Measurements from ENCODE around the gene CRIM1. TPM values are rescaled to one million over a fixed set of nuclear protein-coding genes. Genes with fewer than 3 reads are reported as not detected.

Gene CRIM1
- total RNA-seq, 1 donor from 2014 or later: 35.3 TPM

DNA sequence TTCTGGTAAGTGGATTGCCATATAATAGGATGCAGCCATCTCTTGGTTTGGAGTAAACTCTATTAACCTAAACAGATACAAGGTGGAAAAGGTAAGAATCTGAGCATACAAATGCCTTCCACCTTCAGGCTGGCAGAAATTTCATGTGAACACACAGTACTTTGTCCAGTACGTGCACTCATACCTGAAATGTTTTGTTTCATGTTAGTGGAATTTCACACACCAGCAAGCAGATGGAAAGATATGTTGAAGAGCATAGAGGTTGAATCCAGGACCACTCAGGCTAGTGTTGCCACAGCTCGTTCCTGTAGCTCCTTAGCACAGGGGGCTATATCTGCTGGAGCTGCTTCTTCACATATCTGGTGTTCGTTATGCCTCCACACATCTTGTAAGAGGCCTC is 34.0 kb downstream of the CRIM1 start:
- TF ChIP-seq, protein P1, sequence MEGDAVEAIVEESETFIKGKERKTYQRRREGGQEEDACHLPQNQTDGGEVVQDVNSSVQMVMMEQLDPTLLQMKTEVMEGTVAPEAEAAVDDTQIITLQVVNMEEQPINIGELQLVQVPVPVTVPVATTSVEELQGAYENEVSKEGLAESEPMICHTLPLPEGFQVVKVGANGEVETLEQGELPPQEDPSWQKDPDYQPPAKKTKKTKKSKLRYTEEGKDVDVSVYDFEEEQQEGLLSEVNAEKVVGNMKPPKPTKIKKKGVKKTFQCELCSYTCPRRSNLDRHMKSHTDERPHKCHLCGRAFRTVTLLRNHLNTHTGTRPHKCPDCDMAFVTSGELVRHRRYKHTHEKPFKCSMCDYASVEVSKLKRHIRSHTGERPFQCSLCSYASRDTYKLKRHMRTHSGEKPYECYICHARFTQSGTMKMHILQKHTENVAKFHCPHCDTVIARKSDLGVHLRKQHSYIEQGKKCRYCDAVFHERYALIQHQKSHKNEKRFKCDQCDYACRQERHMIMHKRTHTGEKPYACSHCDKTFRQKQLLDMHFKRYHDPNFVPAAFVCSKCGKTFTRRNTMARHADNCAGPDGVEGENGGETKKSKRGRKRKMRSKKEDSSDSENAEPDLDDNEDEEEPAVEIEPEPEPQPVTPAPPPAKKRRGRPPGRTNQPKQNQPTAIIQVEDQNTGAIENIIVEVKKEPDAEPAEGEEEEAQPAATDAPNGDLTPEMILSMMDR (IDR thresholded peaks at IDR 0.05; ENCODE audit: insufficient read depth, low read length, severe bottlenecking): no peak
- Histone ChIP-seq H3K4me3 (ENCODE audit: low read depth, low read length) (no peak overlapping the region), H3K27me3 (ENCODE audit: control insufficient read depth, insufficient read depth, low read length) (no peaks in the 10 kb centered on the region), H3K36me3 (ENCODE audit: control insufficient read depth, insufficient read depth, low read length) (no peaks in the 10 kb centered on the region)
- FAIRE-seq: no peak
- DNase-seq (ENCODE audit: low read depth): no peak

DNA sequence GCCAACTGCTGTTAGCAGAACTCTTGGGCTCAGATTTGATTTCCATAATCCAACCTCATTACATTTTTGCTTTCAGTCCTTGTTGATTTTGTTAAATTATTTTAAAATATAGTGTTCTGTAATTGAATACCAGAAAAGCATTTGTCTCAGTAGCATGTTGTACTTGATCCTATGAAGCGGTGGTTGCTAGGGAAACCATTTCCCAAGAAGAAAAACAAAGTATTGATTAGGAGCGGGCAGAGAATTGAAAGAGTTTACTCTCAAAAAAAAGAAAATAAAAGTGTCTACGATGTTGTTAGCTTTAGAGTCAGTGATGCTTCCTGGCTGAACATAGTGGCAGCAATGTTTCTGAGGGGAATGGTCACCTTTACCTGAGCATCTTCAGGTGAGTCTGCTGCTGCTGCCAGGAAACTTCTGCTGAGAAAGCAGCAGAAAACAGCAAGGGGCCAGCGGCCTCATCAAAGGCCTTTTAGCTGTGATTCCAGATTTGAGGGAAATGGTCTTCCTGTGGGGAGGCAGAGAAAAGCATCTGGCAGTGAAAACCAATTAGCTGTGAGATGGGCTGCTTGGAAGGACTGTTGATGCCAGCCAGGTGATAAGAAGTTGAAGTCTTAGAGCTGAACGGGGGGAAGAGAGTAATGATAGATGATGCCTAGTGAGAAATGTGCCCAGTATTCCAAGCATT is 37.1 kb downstream of the CRIM1 start:
- TF ChIP-seq, protein P1 (IDR thresholded peaks at IDR 0.05; ENCODE audit: insufficient read depth, low read length, severe bottlenecking): no peak
- DNase-seq (ENCODE audit: low read depth) (no peak), FAIRE-seq (no peak)
- no peak overlapping the region for H3K4me3 ChIP-seq (ENCODE audit: low read depth, low read length)
- peaks cover 1% of the 10 kb centered on the region for H3K36me3 ChIP-seq (ENCODE audit: control insufficient read depth, insufficient read depth, low read length)
- H3K27me3 ChIP-seq (ENCODE audit: control insufficient read depth, insufficient read depth, low read length): no peaks in the 10 kb centered on the region

DNA sequence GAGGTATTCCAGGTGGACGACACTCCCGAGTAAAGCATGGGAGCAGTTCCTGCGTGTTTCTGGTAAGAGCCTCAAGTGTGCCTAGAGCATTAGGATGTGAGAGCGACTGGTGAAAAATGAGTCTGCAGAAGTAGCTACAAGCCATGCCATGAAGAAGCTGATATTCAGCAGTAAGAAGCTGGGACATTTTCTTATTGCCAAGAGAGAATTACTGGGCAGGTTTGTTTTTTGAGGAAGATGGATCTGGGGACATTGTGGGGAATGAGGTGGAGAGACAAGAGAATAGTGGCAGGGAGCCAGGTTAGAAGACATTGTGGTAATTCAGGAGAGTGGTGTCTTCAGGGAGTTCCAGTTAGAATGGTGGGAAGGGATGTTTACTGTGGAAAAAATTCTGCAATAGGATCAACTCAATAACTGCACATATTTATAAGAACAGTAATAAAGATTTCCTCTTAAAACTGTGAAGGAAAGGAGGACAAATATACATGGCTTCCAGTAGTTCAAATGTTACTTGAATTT is 38.2 kb downstream of the CRIM1 start:
- Histone ChIP-seq H3K27me3 (ENCODE audit: control insufficient read depth, insufficient read depth, low read length) (no peaks in the 10 kb centered on the region), H3K36me3 (ENCODE audit: control insufficient read depth, insufficient read depth, low read length) (peaks cover 1% of the 10 kb centered on the region), H3K4me3 (ENCODE audit: low read depth, low read length) (no peak overlapping the region)
- FAIRE-seq (no peak), DNase-seq (ENCODE audit: low read depth) (no peak)
- TF ChIP-seq, protein P1 (IDR thresholded peaks at IDR 0.05; ENCODE audit: insufficient read depth, low read length, severe bottlenecking): no peak

DNA sequence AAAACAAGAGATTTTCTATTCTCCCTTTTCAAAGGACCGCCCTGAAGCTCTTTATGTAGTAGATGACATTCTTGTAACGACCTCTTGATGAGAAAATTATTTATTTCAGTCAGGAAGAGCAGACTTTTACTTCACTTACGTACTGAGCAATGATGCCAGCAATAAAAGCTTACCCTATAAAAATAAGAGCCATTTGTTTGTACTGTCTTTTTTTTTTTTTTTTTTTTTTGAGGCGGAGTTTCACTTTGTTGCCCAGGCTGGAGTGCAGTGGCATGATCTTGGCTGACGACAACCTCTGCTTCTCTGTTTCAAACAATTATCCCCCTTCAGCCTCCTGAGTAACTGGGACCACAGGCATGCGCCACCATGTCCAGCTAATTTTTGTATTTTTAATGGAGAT is 39.2 kb downstream of the CRIM1 start:
- TF ChIP-seq, protein P1 (IDR thresholded peaks at IDR 0.05; ENCODE audit: insufficient read depth, low read length, severe bottlenecking): no peak
- FAIRE-seq: no peak
- H3K4me3 ChIP-seq (ENCODE audit: low read depth, low read length): no peak overlapping the region
- H3K36me3 ChIP-seq (ENCODE audit: control insufficient read depth, insufficient read depth, low read length): peaks cover 1% of the 10 kb centered on the region
- no peaks in the 10 kb centered on the region for H3K27me3 ChIP-seq (ENCODE audit: control insufficient read depth, insufficient read depth, low read length)
- no peak for DNase-seq (ENCODE audit: low read depth)

DNA sequence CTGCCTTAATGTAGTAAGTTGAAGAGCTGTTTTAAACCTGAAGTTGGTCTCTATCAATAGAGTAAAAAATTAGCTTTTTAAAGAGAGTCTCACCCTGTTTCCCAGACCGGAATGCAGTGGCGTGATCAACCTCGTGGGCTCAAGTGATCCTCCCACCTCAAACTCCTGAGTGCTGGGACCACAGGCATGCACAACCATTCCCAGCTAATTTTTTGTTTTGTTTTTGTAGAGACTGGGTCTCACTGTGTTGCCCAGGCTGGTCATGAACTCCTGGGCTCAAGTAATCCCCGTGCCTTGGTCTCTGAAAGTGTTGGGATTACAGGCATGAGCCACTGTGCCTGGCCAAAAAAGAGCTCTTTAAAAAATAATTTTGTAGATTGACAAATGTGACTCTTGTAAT is 40.3 kb downstream of the CRIM1 start:
- TF ChIP-seq, protein P1 (IDR thresholded peaks at IDR 0.05; ENCODE audit: insufficient read depth, low read length, severe bottlenecking): no peak
- H3K4me3 ChIP-seq (ENCODE audit: low read depth, low read length): no peak overlapping the region
- DNase-seq (ENCODE audit: low read depth) (no peak), FAIRE-seq (no peak)
- H3K36me3 ChIP-seq (ENCODE audit: control insufficient read depth, insufficient read depth, low read length): peaks cover 1% of the 10 kb centered on the region
- no peaks in the 10 kb centered on the region for H3K27me3 ChIP-seq (ENCODE audit: control insufficient read depth, insufficient read depth, low read length)

Measured in bronchial epithelial cell (primary cell).